Gastroesophageal sphincter (tissue), 3 donors: Measurements from ENCODE around the gene HLX.

Source experiments
- CTCF ChIP-seq, 4 experiments: fragments of 200-600 bp in 2 of 4; fragments of 450-650 bp in 2 of 4; sonication (generic) in 1 of 4; IDR thresholded peaks; one replicate each; pipeline ENCODE4 v1.5.1; 2017 to 2019; ENCODE audit warnings: antibody characterized with exemption in 4 of 4, mild to moderate bottlenecking in 2 of 4, moderate library complexity in 2 of 4
- EP300 ChIP-seq: sonication (generic); formaldehyde crosslinking; IDR thresholded peaks from one replicate; pipeline ENCODE4 v1.6.1; 2017; ENCODE audit warnings: antibody characterized with exemption, mild to moderate bottlenecking

GRCh38 chr1:220902916-220903315, 23.7 kb downstream of the HLX start:
- TF ChIP-seq EP300 (no peak), CTCF (IDR thresholded peaks at IDR 0.05) (no peak)
